Measurements from ENCODE around the gene MEIS2.

DNA sequence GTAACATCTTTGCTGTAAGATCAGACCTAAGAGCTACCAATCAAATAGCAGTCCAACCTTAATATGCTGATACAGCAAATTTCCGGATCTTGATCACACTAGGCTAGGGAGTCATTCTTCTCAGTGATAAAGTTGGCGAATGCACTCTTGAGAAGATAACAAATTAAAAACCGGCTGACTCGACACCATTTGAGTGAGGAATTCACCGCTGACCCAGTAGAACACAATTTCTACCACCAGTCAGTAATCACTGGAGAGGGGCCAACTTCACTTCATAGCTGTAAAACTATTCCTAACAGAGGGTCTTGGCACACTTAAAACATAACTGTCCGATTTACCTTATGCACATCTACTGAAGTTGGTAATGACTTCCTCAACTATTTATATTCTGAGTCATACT lies 47.2 kb downstream of the MEIS2 start:
- TF ChIP-seq, protein P1, sequence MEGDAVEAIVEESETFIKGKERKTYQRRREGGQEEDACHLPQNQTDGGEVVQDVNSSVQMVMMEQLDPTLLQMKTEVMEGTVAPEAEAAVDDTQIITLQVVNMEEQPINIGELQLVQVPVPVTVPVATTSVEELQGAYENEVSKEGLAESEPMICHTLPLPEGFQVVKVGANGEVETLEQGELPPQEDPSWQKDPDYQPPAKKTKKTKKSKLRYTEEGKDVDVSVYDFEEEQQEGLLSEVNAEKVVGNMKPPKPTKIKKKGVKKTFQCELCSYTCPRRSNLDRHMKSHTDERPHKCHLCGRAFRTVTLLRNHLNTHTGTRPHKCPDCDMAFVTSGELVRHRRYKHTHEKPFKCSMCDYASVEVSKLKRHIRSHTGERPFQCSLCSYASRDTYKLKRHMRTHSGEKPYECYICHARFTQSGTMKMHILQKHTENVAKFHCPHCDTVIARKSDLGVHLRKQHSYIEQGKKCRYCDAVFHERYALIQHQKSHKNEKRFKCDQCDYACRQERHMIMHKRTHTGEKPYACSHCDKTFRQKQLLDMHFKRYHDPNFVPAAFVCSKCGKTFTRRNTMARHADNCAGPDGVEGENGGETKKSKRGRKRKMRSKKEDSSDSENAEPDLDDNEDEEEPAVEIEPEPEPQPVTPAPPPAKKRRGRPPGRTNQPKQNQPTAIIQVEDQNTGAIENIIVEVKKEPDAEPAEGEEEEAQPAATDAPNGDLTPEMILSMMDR (IDR thresholded peaks at IDR 0.05) = no peak
- no peak for TF ChIP-seq POLR2A (IDR thresholded peaks at IDR 0.05)
- no peak for TF ChIP-seq EP300 (IDR thresholded peaks at IDR 0.05)
